Endothelial cell of umbilical vein (primary cell): Measurements from ENCODE around the gene TMEM184C. TPM values are rescaled to one million over a fixed set of nuclear protein-coding genes. Genes with fewer than 3 reads are reported as not detected.

Experiments
- BruUV-seq: library from RNA; stranded (reverse); fragments of 400-500 nt; replicated peaks from 2 replicates; lab custom pipeline; 2021; lab: Mats Ljungman, UMichigan
- CTCF ChIA-PET: fragments of 300-600, 350-600 bp; sonication (Branson Sonifier 250); formaldehyde crosslinking; loops from one replicate; lab custom pipeline; 2021; ENCODE audit warnings: antibody characterized with exemption, inconsistent platforms; lab: Charles Lee
- POLR2A ChIA-PET: fragments of 300-600, 350-600 bp; sonication (Branson Sonifier 250); formaldehyde crosslinking; loops from one replicate; lab custom pipeline; 2021; ENCODE audit warnings: antibody characterized with exemption, inconsistent platforms; lab: Charles Lee
- DNase-seq: peaks from one replicate; pipeline ENCODE4 v3.0.0-alpha.2; 2011; ENCODE audit warnings: low read depth, low spot score
- FAIRE-seq: peaks from 2 replicates; lab custom pipeline; 2011; peaks lifted over from hg19 to GRCh38; lab: Jason Lieb, UNC
- H2AFZ ChIP-seq: 2 replicates; pipeline ENCODE4 v1.6.0; 2012; ENCODE audit warnings: low read depth, low read length, control low read depth, inconsistent platforms
- H3K27ac ChIP-seq: 2 replicates; pipeline ENCODE4 v1.5.1; 2011; ENCODE audit warnings: low read depth, mild to moderate bottlenecking, control low read depth, low read length, moderate library complexity; ENCODE audit not compliant: insufficient read depth
- H3K27me3 ChIP-seq, 2 experiments: 2 replicates each; pipeline versions ENCODE4 v1.6.0 to v1.6.1; 2011; ENCODE audit warnings: low read length in 2 of 2, mixed read lengths in 1 of 2; ENCODE audit not compliant: control insufficient read depth in 2 of 2, insufficient read depth in 2 of 2
- H3K36me3 ChIP-seq, 2 experiments: 2 replicates in 1 of 2; 3 replicates in 1 of 2; pipeline ENCODE4 v1.5.1; 2011; ENCODE audit warnings: low read length in 2 of 2, mild to moderate bottlenecking in 1 of 2, moderate library complexity in 1 of 2; ENCODE audit not compliant: control insufficient read depth in 2 of 2, insufficient read depth in 2 of 2; ENCODE audit errors: extremely low read depth in 1 of 2
- H3K4me1 ChIP-seq: 3 replicates; pipeline ENCODE4 v1.5.1; 2011; ENCODE audit warnings: mild to moderate bottlenecking, low read length; ENCODE audit not compliant: control insufficient read depth, insufficient read depth; ENCODE audit errors: extremely low read depth
- H3K4me2 ChIP-seq: 2 replicates; pipeline ENCODE4 v1.6.1; 2011; ENCODE audit warnings: low read length, control low read depth, mixed read lengths; ENCODE audit not compliant: insufficient read depth
- H3K4me3 ChIP-seq, 3 experiments: fragments of 200-600 bp in 1 of 3; sonication (generic), shearing (Covaris generic) in 1 of 3; replicated peaks in 1 of 3; 2 replicates each; pipeline ENCODE4 v1.5.1; 2011 to 2016; ENCODE audit warnings: control low read depth in 3 of 3, low read length in 3 of 3, mild to moderate bottlenecking in 2 of 3, inconsistent platforms in 1 of 3, low read depth in 1 of 3, moderate library complexity in 1 of 3; ENCODE audit not compliant: insufficient read depth in 1 of 3
- H3K79me2 ChIP-seq: 2 replicates; pipeline ENCODE4 v1.6.0; 2012; ENCODE audit warnings: low read length, inconsistent platforms; ENCODE audit not compliant: control insufficient read depth, insufficient read depth
- H3K9ac ChIP-seq: replicated peaks from 2 replicates; pipeline ENCODE3; 2011; ENCODE audit warnings: low read length, control low read depth; ENCODE audit not compliant: insufficient read depth; ENCODE audit errors: extremely low read depth
- H3K9me1 ChIP-seq: replicated peaks from 3 replicates; pipeline ENCODE4 v1.6.0; 2011; ENCODE audit warnings: mild to moderate bottlenecking, low read length; ENCODE audit not compliant: control insufficient read depth, insufficient read depth; ENCODE audit errors: extremely low read depth
- H3K9me3 ChIP-seq: replicated peaks from 2 replicates; pipeline ENCODE4 v1.5.1; 2012; ENCODE audit warnings: low read length, inconsistent platforms; ENCODE audit not compliant: control insufficient read depth, insufficient read depth
- H4K20me1 ChIP-seq: replicated peaks from 2 replicates; pipeline ENCODE3; 2011; ENCODE audit warnings: mild to moderate bottlenecking, low read length; ENCODE audit not compliant: control insufficient read depth, insufficient read depth; ENCODE audit errors: extremely low read depth
- EZH2 ChIP-seq: IDR thresholded peaks from 2 replicates; pipeline ENCODE4 v1.6.1; 2012; ENCODE audit warnings: borderline replicate concordance, low read depth, mild to moderate bottlenecking, moderate library complexity, low read length, inconsistent platforms; ENCODE audit not compliant: severe bottlenecking
- FOS ChIP-seq: IDR thresholded peaks from 2 replicates; pipeline ENCODE4 v1.6.1; 2011; ENCODE audit warnings: mild to moderate bottlenecking, low read length, moderate library complexity, borderline replicate concordance; ENCODE audit not compliant: insufficient read depth
- GATA2 ChIP-seq: IDR thresholded peaks from 2 replicates; pipeline ENCODE4 v1.7.0; 2011; ENCODE audit warnings: low read depth, mild to moderate bottlenecking, moderate library complexity, mixed read lengths, low read length; ENCODE audit not compliant: insufficient read length, insufficient read depth
- JUN ChIP-seq: IDR thresholded peaks from 2 replicates; pipeline ENCODE4 v1.6.1; 2011; ENCODE audit warnings: borderline replicate concordance, low read depth; ENCODE audit not compliant: insufficient read length, insufficient read depth
- MYC ChIP-seq: IDR thresholded peaks from one replicate; pipeline ENCODE4 v1.6.1; 2011; ENCODE audit warnings: mild to moderate bottlenecking, low read depth, low read length
- POLR2A ChIP-seq: IDR thresholded peaks from 2 replicates; pipeline ENCODE4 v1.6.1; 2012; ENCODE audit warnings: low read depth, mild to moderate bottlenecking, control low read depth, low read length
- POLR2AphosphoS5 ChIP-seq: IDR thresholded peaks from 2 replicates; pipeline ENCODE4 v1.6.1; 2012; ENCODE audit warnings: low read depth, mild to moderate bottlenecking, control low read depth, low read length, moderate library complexity; ENCODE audit not compliant: insufficient read depth
- dilution Hi-C: fragments of 300-500 bp; cut with MboI; formaldehyde crosslinking; loops from one replicate; pipeline ENCODE4 v1.15.0; 2019; ENCODE audit warnings: low sequenced_read_pairs; ENCODE audit not compliant: extremely low pct_ligation_motif_present
- intact Hi-C: fragments of 100-400 bp; cut with micrococcal nuclease; formaldehyde crosslinking; loops from one replicate; pipeline ENCODE4 v1.10.0; 2022
- polyA plus RNA-seq, 4 experiments: library from polyadenylated mRNA; depleted of rRNA in 3 of 4; stranded (reverse) in 3 of 4; unstranded in 1 of 4; fragments of >200 nt; gene quantifications; 2 replicates each; pipeline versions ENCODE4 v1.2.1 to v1.2.3, GENCODE V29; 2011 to 2012; ENCODE audit warnings: missing spikeins in 1 of 4
- total RNA-seq: library from RNA; stranded (reverse); gene quantifications from 2 replicates; pipeline ENCODE4 v1.2.3, GENCODE V29; 2021
- TF ChIP-seq, protein P1 (sequence below): IDR thresholded peaks from 2 replicates; pipeline ENCODE4 v1.6.1; 2011; ENCODE audit not compliant: insufficient read depth, insufficient read length
- TF ChIP-seq, protein P2 (sequence below), 2 donors: IDR thresholded peaks; 1 replicate in 1 of 2; 2 replicates in 1 of 2; pipeline ENCODE4 v1.5.1; 2011; ENCODE audit warnings: low read length in 2 of 2, mild to moderate bottlenecking in 2 of 2, moderate library complexity in 2 of 2, control low read depth in 1 of 2, inconsistent platforms in 1 of 2, low read depth in 1 of 2; ENCODE audit not compliant: insufficient read depth in 1 of 2; ENCODE audit errors: extremely low read depth in 1 of 2

Gene TMEM184C
- total and polyA plus RNA-seq, 2 donors (not counting 3 experiments of a cell fraction or from before 2014, with no cell fraction given): 10.3 to 29.2 TPM

DNA sequence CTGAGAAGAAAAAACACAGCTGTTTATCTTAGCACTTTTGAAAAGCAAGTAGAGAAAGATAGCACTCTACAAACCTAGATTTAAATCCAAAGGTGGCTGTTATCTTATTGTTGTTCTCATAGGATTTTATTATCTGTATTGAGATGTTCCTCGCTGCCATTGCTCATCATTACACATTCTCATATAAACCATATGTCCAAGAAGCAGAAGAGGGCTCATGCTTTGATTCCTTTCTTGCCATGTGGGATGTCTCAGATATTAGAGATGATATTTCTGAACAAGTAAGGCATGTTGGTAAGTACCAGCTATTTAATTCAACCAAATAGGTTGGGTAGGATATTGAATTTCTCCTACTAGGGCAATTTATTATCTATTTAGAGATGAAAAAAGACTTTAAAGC is 16.4 kb downstream of the TMEM184C start:
- BruUV-seq: no TSS peak
- H3K27ac ChIP-seq: no peak overlapping the region
- intact Hi-C loops: loop anchor here (5.0 kb wide), 1 partner anchor 234 kb away; no protein-coding TSS in a partner anchor
- no peak overlapping the region for H3K9ac ChIP-seq
- no peaks in the 10 kb centered on the region for H3K9me1 ChIP-seq
- H2AFZ ChIP-seq: no peak overlapping the region
- no peaks in the 10 kb centered on the region for H3K9me3 ChIP-seq
- no peak for TF ChIP-seq FOS
- TF ChIP-seq MYC: no peak
- TF ChIP-seq POLR2AphosphoS5: no peak
- TF ChIP-seq, protein P1, sequence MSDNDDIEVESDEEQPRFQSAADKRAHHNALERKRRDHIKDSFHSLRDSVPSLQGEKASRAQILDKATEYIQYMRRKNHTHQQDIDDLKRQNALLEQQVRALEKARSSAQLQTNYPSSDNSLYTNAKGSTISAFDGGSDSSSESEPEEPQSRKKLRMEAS: no peak
- TF ChIP-seq JUN: no peak
- no peak for TF ChIP-seq EZH2
- H4K20me1 ChIP-seq: no peaks in the 10 kb centered on the region
- no peaks in the 10 kb centered on the region for H3K4me1 ChIP-seq
- no peaks in the 10 kb centered on the region for H3K79me2 ChIP-seq
- no peaks in the 10 kb centered on the region for H3K27me3 ChIP-seq
- dilution Hi-C loops: no loop called here
- ChIA-PET POLR2A (no interaction called here), CTCF (interaction anchor here (6.8 kb wide), 1 partner anchor 233 kb away, joined by 65 read pairs; no protein-coding TSS in a partner anchor)
- H3K4me2 ChIP-seq: no peak overlapping the region
- no peak overlapping the region for H3K4me3 ChIP-seq
- FAIRE-seq: no peak
- DNase-seq: no peak
- H3K36me3 ChIP-seq: peaks cover 6 to 22% of the 10 kb centered on the region in 2 experiments

DNA sequence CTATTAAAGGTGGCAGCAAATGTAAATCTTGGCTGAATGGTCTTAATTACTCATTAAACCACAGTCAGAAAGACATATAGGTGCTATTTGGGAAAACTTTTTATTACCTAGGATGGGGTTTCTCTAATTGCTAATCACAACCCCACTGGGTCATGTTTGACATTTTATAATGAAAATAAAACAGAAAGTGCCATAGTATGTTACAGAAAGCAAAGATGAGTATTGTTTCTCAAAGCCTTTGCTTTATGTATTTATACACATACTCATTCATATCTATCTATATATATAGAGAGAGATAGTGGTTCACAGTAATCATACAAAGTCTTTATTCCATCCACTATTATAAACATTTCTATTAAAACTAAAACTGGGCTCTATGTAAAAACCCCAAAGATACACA is 18.2 kb downstream of the TMEM184C start:
- Histone ChIP-seq H3K4me2 (no peak overlapping the region), H3K4me1 (no peaks in the 10 kb centered on the region), H3K9ac (no peak overlapping the region), H3K9me1 (no peaks in the 10 kb centered on the region), H4K20me1 (no peaks in the 10 kb centered on the region), H3K27ac (no peak overlapping the region), H3K4me3 (no peak overlapping the region), H2AFZ (no peak overlapping the region), H3K9me3 (no peaks in the 10 kb centered on the region), H3K36me3 (peaks cover 6 to 18% of the 10 kb centered on the region in 2 experiments), H3K27me3 (no peaks in the 10 kb centered on the region), H3K79me2 (no peaks in the 10 kb centered on the region)
- POLR2A ChIA-PET: no interaction called here
- intact Hi-C loops: no loop called here
- BruUV-seq: no TSS peak
- no peak for DNase-seq
- dilution Hi-C loops: no loop called here
- CTCF ChIA-PET: no interaction called here
- no peak for TF ChIP-seq GATA2
- no peak for TF ChIP-seq POLR2A
- TF ChIP-seq JUN: no peak
- no peak for TF ChIP-seq MYC
- no peak for TF ChIP-seq FOS
- TF ChIP-seq, protein P1: no peak
- no peak for TF ChIP-seq EZH2
- no peak for TF ChIP-seq POLR2AphosphoS5
- TF ChIP-seq, protein P2, sequence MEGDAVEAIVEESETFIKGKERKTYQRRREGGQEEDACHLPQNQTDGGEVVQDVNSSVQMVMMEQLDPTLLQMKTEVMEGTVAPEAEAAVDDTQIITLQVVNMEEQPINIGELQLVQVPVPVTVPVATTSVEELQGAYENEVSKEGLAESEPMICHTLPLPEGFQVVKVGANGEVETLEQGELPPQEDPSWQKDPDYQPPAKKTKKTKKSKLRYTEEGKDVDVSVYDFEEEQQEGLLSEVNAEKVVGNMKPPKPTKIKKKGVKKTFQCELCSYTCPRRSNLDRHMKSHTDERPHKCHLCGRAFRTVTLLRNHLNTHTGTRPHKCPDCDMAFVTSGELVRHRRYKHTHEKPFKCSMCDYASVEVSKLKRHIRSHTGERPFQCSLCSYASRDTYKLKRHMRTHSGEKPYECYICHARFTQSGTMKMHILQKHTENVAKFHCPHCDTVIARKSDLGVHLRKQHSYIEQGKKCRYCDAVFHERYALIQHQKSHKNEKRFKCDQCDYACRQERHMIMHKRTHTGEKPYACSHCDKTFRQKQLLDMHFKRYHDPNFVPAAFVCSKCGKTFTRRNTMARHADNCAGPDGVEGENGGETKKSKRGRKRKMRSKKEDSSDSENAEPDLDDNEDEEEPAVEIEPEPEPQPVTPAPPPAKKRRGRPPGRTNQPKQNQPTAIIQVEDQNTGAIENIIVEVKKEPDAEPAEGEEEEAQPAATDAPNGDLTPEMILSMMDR (IDR thresholded peaks at IDR 0.05; ENCODE audit: extremely low read depth in 1 of 2, insufficient read depth in 1 of 2, low read depth in 1 of 2, low read length in 2 of 2): no peak
- no peak for FAIRE-seq
